GM10847 (cell line): ENCODE measurements around the gene SRC.

ENCODE experiments used
- POLR2A ChIP-seq: IDR thresholded peaks from 2 replicates; pipeline ENCODE4 v1.6.1; 2011; ENCODE audit not compliant: insufficient read length; ENCODE audit errors: extremely low read depth

The SRC gene

GRCh38 chr20:37341632-37342031 lies 4.3 kb upstream of the SRC start:
- TF ChIP-seq POLR2A: no peak

GRCh38 chr20:37342231-37343177 lies 3.4 kb upstream of the SRC start:
- TF ChIP-seq POLR2A: no peak

- no peak for TF ChIP-seq POLR2A
Observed at GRCh38 chr20:37343212-37343993, 2.5 kb upstream of the SRC start.

GRCh38 chr20:37343994-37344355 lies 2.0 kb upstream of the SRC start:
- no peak for TF ChIP-seq POLR2A

- TF ChIP-seq POLR2A: peak; percentile 12
Observed at GRCh38 chr20:37344506-37345338, 1.2 kb upstream of the SRC start.

- no peak for TF ChIP-seq POLR2A
Observed at GRCh38 chr20:37346236-37346534, 245 bp downstream of the SRC start.

GRCh38 chr20:37346535-37347346 lies 801 bp downstream of the SRC start:
- no peak for TF ChIP-seq POLR2A

- no peak for TF ChIP-seq POLR2A
Observed at GRCh38 chr20:37347347-37347823, 1.4 kb downstream of the SRC start.

GRCh38 chr20:37347891-37348791 lies 2.2 kb downstream of the SRC start:
- TF ChIP-seq POLR2A: no peak

GRCh38 chr20:37348792-37349516 lies 3.0 kb downstream of the SRC start:
- TF ChIP-seq POLR2A: no peak

- no peak for TF ChIP-seq POLR2A
Observed at GRCh38 chr20:37349517-37350491, 3.9 kb downstream of the SRC start.
